Gastrocnemius medialis (tissue), 4 donors: ENCODE measurements around the gene DIPK1A. TPM values are rescaled to one million over a fixed set of nuclear protein-coding genes. Genes with fewer than 3 reads are reported as not detected.

Experiments used
- ATAC-seq, 2 donors: fragments of 150-250 bp; one replicate each; pipeline ENCODE4 v1.9.1; 2016
- DNase-seq, 2 donors: peaks; one replicate each; pipeline ENCODE4 v3.0.0-alpha.2; 2019
- H3K27ac ChIP-seq, 4 donors: fragments of 200-600 bp; sonication (generic); 1 replicate in 1 of 4; 2 replicates in 3 of 4; pipeline ENCODE4 v1.5.1; 2016 to 2018; ENCODE audit warnings: mild to moderate bottlenecking in 2 of 4, moderate library complexity in 1 of 4
- H3K27me3 ChIP-seq, 3 donors: fragments of 200-600 bp; sonication (generic) in 2 of 3; 1 replicate in 1 of 3; 2 replicates in 2 of 3; pipeline versions ENCODE4 v1.5.1 to v1.6.0; 2016 to 2019; ENCODE audit warnings: mild to moderate bottlenecking in 1 of 3, moderate library complexity in 1 of 3
- H3K36me3 ChIP-seq, 2 donors: fragments of 200-600 bp; sonication (generic) in 1 of 2; one replicate each; pipeline ENCODE4 v1.5.1; 2017 to 2018
- H3K4me1 ChIP-seq, 2 donors: fragments of 200-600 bp; sonication (generic) in 1 of 2; one replicate each; pipeline ENCODE4 v1.5.1; 2016 to 2017; ENCODE audit warnings: mild to moderate bottlenecking in 2 of 2
- H3K4me3 ChIP-seq, 4 donors: fragments of 200-600 bp; sonication (generic) in 3 of 4; 1 replicate in 1 of 4; 2 replicates in 3 of 4; pipeline ENCODE4 v1.5.1; 2016 to 2019; ENCODE audit warnings: mild to moderate bottlenecking in 2 of 4
- H3K9me3 ChIP-seq, 3 donors: fragments of 200-600 bp; sonication (generic) in 2 of 3; 1 replicate in 1 of 3; 2 replicates in 2 of 3; pipeline ENCODE4 v1.5.1; 2016 to 2019
- POLR2A ChIP-seq, 2 donors: fragments of 450-650 bp; IDR thresholded peaks; one replicate each; pipeline ENCODE4 v1.6.1; 2017; ENCODE audit warnings: antibody characterized with exemption in 2 of 2, mild to moderate bottlenecking in 2 of 2, moderate library complexity in 2 of 2
- in situ Hi-C, 4 donors: fragments of 200-750 bp; cut with MboI; loops; one replicate each; pipeline versions ENCODE4 v1.15.0 to v1.8.0; 2017; ENCODE audit warnings: low sequenced_read_pairs in 4 of 4
- intact Hi-C: fragments of 100-400 bp; cut with DNase I; formaldehyde crosslinking; loops from one replicate; pipeline ENCODE4 v1.15.1; 2023; ENCODE audit warnings: low total_unique reads
- total RNA-seq, 4 donors: library from RNA; depleted of rRNA; stranded (reverse); fragments of >200 nt; gene quantifications; one replicate each; pipeline versions ENCODE4 v1.1.0 to v1.2.3, GENCODE V29; 2016
- TF ChIP-seq, protein P1 (sequence below), 5 experiments: fragments of 450-650 bp in 3 of 5; fragments of 200-600 bp in 2 of 5; sonication (generic) in 2 of 5; IDR thresholded peaks in 4 of 5; conservative IDR thresholded peaks in 1 of 5; 1 replicate in 4 of 5; 2 replicates in 1 of 5; pipeline ENCODE4 v1.5.1; 2016 to 2019; ENCODE audit warnings: antibody characterized with exemption in 5 of 5, mild to moderate bottlenecking in 3 of 5, moderate library complexity in 3 of 5

DIPK1A gene
- total RNA-seq, 4 donors from 2014 or later = 3.3 to 9.2 (median 4.7) TPM

DNA sequence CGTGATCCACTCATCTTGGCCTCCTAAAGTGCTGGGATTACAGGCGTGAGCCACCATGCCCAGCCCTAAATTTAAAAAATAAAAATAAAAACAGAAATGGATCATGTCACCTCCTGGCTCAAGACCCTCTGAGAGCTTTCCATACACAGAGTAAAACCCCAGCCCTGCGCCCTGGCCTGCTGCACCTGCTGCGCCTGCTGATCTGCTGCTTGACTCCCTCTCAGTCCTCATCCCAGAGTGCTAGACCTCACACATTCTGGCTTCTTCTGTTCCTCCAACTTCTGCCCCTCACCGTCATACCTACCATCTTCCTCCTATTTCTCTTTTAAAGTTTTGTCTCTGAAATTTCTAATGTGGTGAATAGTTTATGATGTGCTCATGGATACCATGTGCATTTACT is 42.7 kb upstream of the DIPK1A start:
- ATAC-seq = no peak
- no peak for TF ChIP-seq POLR2A (IDR thresholded peaks at IDR 0.05)
- TF ChIP-seq, protein P1, sequence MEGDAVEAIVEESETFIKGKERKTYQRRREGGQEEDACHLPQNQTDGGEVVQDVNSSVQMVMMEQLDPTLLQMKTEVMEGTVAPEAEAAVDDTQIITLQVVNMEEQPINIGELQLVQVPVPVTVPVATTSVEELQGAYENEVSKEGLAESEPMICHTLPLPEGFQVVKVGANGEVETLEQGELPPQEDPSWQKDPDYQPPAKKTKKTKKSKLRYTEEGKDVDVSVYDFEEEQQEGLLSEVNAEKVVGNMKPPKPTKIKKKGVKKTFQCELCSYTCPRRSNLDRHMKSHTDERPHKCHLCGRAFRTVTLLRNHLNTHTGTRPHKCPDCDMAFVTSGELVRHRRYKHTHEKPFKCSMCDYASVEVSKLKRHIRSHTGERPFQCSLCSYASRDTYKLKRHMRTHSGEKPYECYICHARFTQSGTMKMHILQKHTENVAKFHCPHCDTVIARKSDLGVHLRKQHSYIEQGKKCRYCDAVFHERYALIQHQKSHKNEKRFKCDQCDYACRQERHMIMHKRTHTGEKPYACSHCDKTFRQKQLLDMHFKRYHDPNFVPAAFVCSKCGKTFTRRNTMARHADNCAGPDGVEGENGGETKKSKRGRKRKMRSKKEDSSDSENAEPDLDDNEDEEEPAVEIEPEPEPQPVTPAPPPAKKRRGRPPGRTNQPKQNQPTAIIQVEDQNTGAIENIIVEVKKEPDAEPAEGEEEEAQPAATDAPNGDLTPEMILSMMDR (IDR thresholded peaks at IDR 0.05 in 4 of 5, conservative IDR thresholded peaks at IDR 0.05 in 1 of 5) = no peak
- Histone ChIP-seq H3K36me3 (no peaks in the 10 kb centered on the region), H3K27ac (no peak overlapping the region), H3K9me3 (no peaks in the 10 kb centered on the region), H3K27me3 (no peaks in the 10 kb centered on the region), H3K4me1 (peaks cover 0 to 10% of the 10 kb centered on the region in 2 donors), H3K4me3 (no peak overlapping the region)
- in situ Hi-C loops = no loop called here
- DNase-seq = no peak
- intact Hi-C loops = no loop called here

DNA sequence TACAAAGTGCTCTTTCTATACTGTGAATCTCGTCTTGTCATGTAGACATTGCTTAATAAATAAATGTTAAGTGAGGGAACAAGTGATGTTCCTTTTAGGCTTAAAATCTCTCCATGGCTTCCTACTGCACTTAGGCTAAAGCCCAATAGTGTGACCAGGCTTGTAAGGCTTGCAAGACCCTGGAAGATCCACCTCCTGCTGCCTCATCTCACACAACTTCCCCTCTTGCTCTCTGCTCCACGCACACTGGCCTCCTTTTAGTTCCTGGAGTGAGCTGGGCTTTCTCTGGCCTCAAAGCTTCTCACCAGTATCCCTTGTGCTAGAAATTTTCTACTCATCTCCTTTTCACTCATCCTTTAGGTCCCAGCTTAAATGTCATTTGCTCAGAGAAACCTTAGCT is 41.5 kb upstream of the DIPK1A start:
- no peaks in the 10 kb centered on the region for H3K9me3 ChIP-seq
- H3K27me3 ChIP-seq = no peaks in the 10 kb centered on the region
- ATAC-seq = no peak
- intact Hi-C loops (no loop called here), in situ Hi-C loops (no loop called here)
- peaks cover 0 to 10% of the 10 kb centered on the region in 2 donors for H3K4me1 ChIP-seq
- no peak overlapping the region for H3K27ac ChIP-seq
- DNase-seq = no peak
- TF ChIP-seq, protein P1 (IDR thresholded peaks at IDR 0.05 in 4 of 5, conservative IDR thresholded peaks at IDR 0.05 in 1 of 5) = no peak
- TF ChIP-seq POLR2A (IDR thresholded peaks at IDR 0.05) = no peak
- H3K36me3 ChIP-seq = no peaks in the 10 kb centered on the region
- no peak overlapping the region for H3K4me3 ChIP-seq

DNA sequence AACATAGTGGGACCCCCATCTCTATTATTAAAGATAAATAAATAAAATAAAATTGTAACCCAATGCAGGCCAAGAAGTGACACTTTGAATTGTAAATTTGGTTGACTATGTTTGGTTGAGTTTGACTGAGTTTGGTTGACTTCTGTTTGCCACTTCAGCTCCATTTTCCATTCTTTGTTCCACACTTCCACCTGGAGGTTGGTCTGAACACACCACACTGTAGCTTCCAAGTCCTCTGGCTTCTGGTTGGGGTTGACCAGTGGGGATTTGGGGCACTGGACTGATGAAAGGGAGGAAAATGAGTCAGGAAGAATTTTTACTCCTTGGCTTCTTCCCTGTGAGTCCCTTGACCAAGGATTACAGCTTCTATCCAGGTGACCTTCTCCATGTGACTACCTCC is 40.6 kb upstream of the DIPK1A start:
- ATAC-seq (no peak), DNase-seq (no peak)
- intact Hi-C loops = no loop called here
- H3K4me3 ChIP-seq = no peak overlapping the region
- in situ Hi-C loops = no loop called here
- no peaks in the 10 kb centered on the region for H3K27me3 ChIP-seq
- H3K9me3 ChIP-seq = no peaks in the 10 kb centered on the region
- peaks cover 0 to 10% of the 10 kb centered on the region in 2 donors for H3K4me1 ChIP-seq
- H3K36me3 ChIP-seq = no peaks in the 10 kb centered on the region
- H3K27ac ChIP-seq = no peak overlapping the region
- no peak for TF ChIP-seq POLR2A (IDR thresholded peaks at IDR 0.05)
- TF ChIP-seq, protein P1 (IDR thresholded peaks at IDR 0.05 in 4 of 5, conservative IDR thresholded peaks at IDR 0.05 in 1 of 5) = no peak

DNA sequence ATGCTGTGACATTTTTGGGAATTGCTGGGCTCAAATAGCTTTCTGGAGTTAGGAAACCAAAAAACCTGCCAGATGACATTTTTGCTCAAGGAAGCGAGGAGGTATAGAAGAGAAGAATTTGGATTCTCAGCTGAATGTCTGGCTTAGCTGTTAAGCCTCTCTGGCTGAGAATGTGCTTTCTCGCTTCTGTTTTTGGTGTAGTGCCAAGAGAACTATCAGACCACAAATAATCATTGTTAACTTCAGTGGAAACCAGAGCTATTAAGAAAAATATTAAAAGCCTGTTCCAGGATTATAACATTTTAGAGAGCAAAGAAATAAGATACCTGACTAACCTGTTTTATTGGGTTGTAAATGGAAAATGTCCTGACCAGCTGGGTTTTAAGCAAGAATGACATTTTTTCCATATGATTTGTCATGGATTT is 39.5 kb upstream of the DIPK1A start:
- TF ChIP-seq, protein P1 (IDR thresholded peaks at IDR 0.05 in 4 of 5, conservative IDR thresholded peaks at IDR 0.05 in 1 of 5) = no peak
- no peak for TF ChIP-seq POLR2A (IDR thresholded peaks at IDR 0.05)
- peaks cover 0 to 10% of the 10 kb centered on the region in 2 donors for H3K4me1 ChIP-seq
- ATAC-seq = no peak
- H3K4me3 ChIP-seq = no peak overlapping the region
- H3K27ac ChIP-seq = no peak overlapping the region
- no peaks in the 10 kb centered on the region for H3K27me3 ChIP-seq
- H3K9me3 ChIP-seq = no peaks in the 10 kb centered on the region
- intact Hi-C loops = no loop called here
- H3K36me3 ChIP-seq = no peaks in the 10 kb centered on the region
- DNase-seq = no peak
- in situ Hi-C loops = no loop called here

DNA sequence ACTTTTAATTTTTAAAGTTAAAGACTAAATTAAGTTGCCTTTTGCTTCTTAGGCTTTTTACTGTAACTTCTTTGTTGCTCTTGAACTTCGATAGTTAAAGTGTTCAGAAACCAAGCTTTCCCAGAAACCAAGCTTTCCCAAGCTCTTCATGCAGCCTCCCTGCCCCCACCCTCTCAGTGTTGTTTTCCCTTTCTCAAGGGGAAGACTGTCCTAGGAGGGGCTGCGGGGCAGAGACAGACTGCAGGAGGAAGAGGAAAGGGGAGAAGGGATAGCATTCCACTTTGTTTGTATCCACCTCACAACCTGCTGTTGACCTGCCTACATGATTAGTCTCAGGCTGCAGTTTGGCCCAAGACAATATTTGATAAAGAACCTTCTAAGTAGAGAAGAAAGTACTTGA is 39.0 kb upstream of the DIPK1A start:
- intact Hi-C loops = no loop called here
- no peaks in the 10 kb centered on the region for H3K27me3 ChIP-seq
- TF ChIP-seq POLR2A (IDR thresholded peaks at IDR 0.05) = no peak
- TF ChIP-seq, protein P1 (IDR thresholded peaks at IDR 0.05 in 4 of 5, conservative IDR thresholded peaks at IDR 0.05 in 1 of 5) = no peak
- DNase-seq = no peak
- H3K4me1 ChIP-seq = peaks cover 0 to 10% of the 10 kb centered on the region in 2 donors
- H3K9me3 ChIP-seq = no peaks in the 10 kb centered on the region
- H3K4me3 ChIP-seq = no peak overlapping the region
- H3K27ac ChIP-seq = no peak overlapping the region
- ATAC-seq = no peak
- in situ Hi-C loops = no loop called here
- no peaks in the 10 kb centered on the region for H3K36me3 ChIP-seq
